GM23248 (cell line): Measurements from ENCODE around the gene POLD1. TPM values are rescaled to one million over a fixed set of nuclear protein-coding genes. Genes with fewer than 3 reads are reported as not detected.

Experiments used
- DNase-seq: peaks from one replicate; pipeline ENCODE4 v3.0.0-alpha.2; 2015
- H2AFZ ChIP-seq: fragments of 200-600 bp; sonication (generic); 2 replicates; pipeline ENCODE4 v1.6.1; 2016; ENCODE audit warnings: antibody characterized with exemption
- H3F3A ChIP-seq: fragments of 200-600 bp; sonication (generic); 2 replicates; pipeline ENCODE4 v1.6.1; 2016; ENCODE audit warnings: mild to moderate bottlenecking, antibody characterized with exemption, mixed run types; ENCODE audit not compliant: insufficient read depth
- H3K27ac ChIP-seq: fragments of 200-600 bp; sonication (generic); 2 replicates; pipeline ENCODE4 v1.5.1; 2016; ENCODE audit warnings: mild to moderate bottlenecking
- H3K27me3 ChIP-seq: fragments of 200-600 bp; sonication (generic); replicated peaks from 2 replicates; pipeline ENCODE4 v1.6.1; 2016; ENCODE audit warnings: mild to moderate bottlenecking; ENCODE audit not compliant: insufficient read depth
- H3K36me3 ChIP-seq: fragments of 200-600 bp; sonication (generic); 2 replicates; pipeline ENCODE4 v1.6.1; 2016; ENCODE audit warnings: low read depth, mild to moderate bottlenecking
- H3K4me1 ChIP-seq: fragments of 200-600 bp; sonication (generic); 2 replicates; pipeline ENCODE4 v1.6.1; 2016; ENCODE audit warnings: mild to moderate bottlenecking; ENCODE audit not compliant: insufficient read depth
- H3K4me2 ChIP-seq: fragments of 200-600 bp; sonication (generic); one replicate; pipeline ENCODE4 v1.6.1; 2016; ENCODE audit warnings: mild to moderate bottlenecking; ENCODE audit not compliant: unreplicated experiment
- H3K4me3 ChIP-seq: fragments of 200-600 bp; sonication (generic); 2 replicates; pipeline ENCODE4 v1.5.1; 2016; ENCODE audit warnings: mild to moderate bottlenecking
- H3K79me2 ChIP-seq: fragments of 200-600 bp; sonication (generic); 2 replicates; pipeline ENCODE4 v1.6.1; 2016; ENCODE audit warnings: mild to moderate bottlenecking; ENCODE audit not compliant: insufficient read depth
- H3K9ac ChIP-seq: fragments of 200-600 bp; sonication (generic); 2 replicates; pipeline ENCODE4 v1.6.1; 2016; ENCODE audit warnings: mild to moderate bottlenecking
- H3K9me2 ChIP-seq: fragments of 200-600 bp; sonication (generic); 2 replicates; pipeline ENCODE4 v1.6.1; 2016; ENCODE audit warnings: mixed run types, mild to moderate bottlenecking, moderate library complexity; ENCODE audit not compliant: insufficient read depth
- H3K9me3 ChIP-seq: fragments of 200-600 bp; sonication (generic); one replicate; pipeline ENCODE4 v1.6.1; 2017; ENCODE audit warnings: low read depth
- H4K20me1 ChIP-seq: fragments of 200-600 bp; sonication (generic); 2 replicates; pipeline ENCODE4 v1.6.0; 2016; ENCODE audit not compliant: insufficient read depth
- EZH2 ChIP-seq: fragments of 200-600 bp; sonication (generic); IDR thresholded peaks from 2 replicates; pipeline ENCODE4 v1.6.1; 2018; ENCODE audit warnings: antibody characterized with exemption, mild to moderate bottlenecking; ENCODE audit not compliant: insufficient read depth, poor library complexity, severe bottlenecking
- EZH2phosphoT487 ChIP-seq: fragments of 200-600 bp; sonication (generic); IDR thresholded peaks from 2 replicates; pipeline ENCODE4 v1.6.1; 2018; ENCODE audit warnings: antibody characterized with exemption, moderate library complexity, mild to moderate bottlenecking, low read depth; ENCODE audit not compliant: insufficient read depth
- WGBS, 2 experiments: methylation state at CpG; one replicate each; pipeline ENCODE4 v1.1.6; 2015 to 2017; ENCODE audit warnings: low lambda C conversion rate in 2 of 2, low coverage in 1 of 2; ENCODE audit errors: missing lambda C conversion rate in 2 of 2; 5-methylcytosine and 5-hydroxymethylcytosine counted together
- in situ Hi-C: fragments of 300-500 bp; cut with MboI; formaldehyde crosslinking; loops from 2 replicates; pipeline ENCODE4 v1.15.0; 2020
- polyA plus RNA-seq: library from polyadenylated mRNA; unstranded; fragments of >200 nt; fragmentation: Nextera tagmentation; extraction: Ambion mirVana; gene quantifications from 2 replicates; pipeline ENCODE4 v1.2.1, GENCODE V29; 2016
- total RNA-seq: library from RNA; depleted of rRNA; stranded (reverse); fragments of >200 nt; shearing (Covaris generic); gene quantifications from 2 replicates; pipeline ENCODE4 v1.2.3, GENCODE V29; 2014

The POLD1 gene
- total and polyA plus RNA-seq, 2 experiments from 2014 or later: 12.6 to 18.3 TPM

- in situ Hi-C loops: no loop called here
- peaks cover 25% of the 10 kb centered on the region for H3K27me3 ChIP-seq
- H3K27ac ChIP-seq: no peak overlapping the region
- no peak overlapping the region for H3K4me3 ChIP-seq
- H3K9me3 ChIP-seq: no peaks in the 10 kb centered on the region
- H3F3A ChIP-seq: no peaks in the 10 kb centered on the region
- H3K4me2 ChIP-seq: no peak overlapping the region
- no peak overlapping the region for H3K9ac ChIP-seq
- no peak for DNase-seq
- WGBS, 2 experiments: 72 to 79% methylated on average over 15 to 34 of the region's 42 CpGs
- no peaks in the 10 kb centered on the region for H3K79me2 ChIP-seq
- TF ChIP-seq EZH2phosphoT487 (no peak), EZH2 (no peak)
- H3K9me2 ChIP-seq: no peaks in the 10 kb centered on the region
- no peaks in the 10 kb centered on the region for H3K4me1 ChIP-seq
- H4K20me1 ChIP-seq: no peaks in the 10 kb centered on the region
- H2AFZ ChIP-seq: no peak overlapping the region
- H3K36me3 ChIP-seq: no peaks in the 10 kb centered on the region
These were observed 33.2 kb downstream of the POLD1 start for GRCh38 chr19:50417111-50418081.

GRCh38 chr19:50418176-50419021 is 34.3 kb downstream of the POLD1 start, which contains the start of gene SPIB:
SPIB (plus strand) TSS chr19:50418938; CDS start chr19:50418963, 25 bp downstream.
- in situ Hi-C loops: no loop called here
- no peak within 1 kb of the TSS for H3K4me3 ChIP-seq
- no peak within 1 kb of the TSS for H3K4me2 ChIP-seq
- H3K9ac ChIP-seq: no peak within 1 kb of the TSS
- H3K4me1 ChIP-seq: no peaks in the 10 kb centered on the region
- no peaks in the 10 kb centered on the region for H3K9me3 ChIP-seq
- no peaks in the 10 kb centered on the region for H3K36me3 ChIP-seq
- H3K79me2 ChIP-seq: no peaks in the 10 kb centered on the region
- H3F3A ChIP-seq: no peaks in the 10 kb centered on the region
- no peak within 1 kb of the TSS for H2AFZ ChIP-seq
- H3K27me3 ChIP-seq: peaks cover 25% of the 10 kb centered on the region
- no peak within 1 kb of the TSS for H3K27ac ChIP-seq
- 18 to 26% methylated on average over 14 to 27 of the region's 34 CpGs for WGBS, 2 experiments
- H3K9me2 ChIP-seq: no peaks in the 10 kb centered on the region
- DNase-seq: no peak
- TF ChIP-seq EZH2 (peak; percentile 50), EZH2phosphoT487 (no peak)
- no peaks in the 10 kb centered on the region for H4K20me1 ChIP-seq

DNA sequence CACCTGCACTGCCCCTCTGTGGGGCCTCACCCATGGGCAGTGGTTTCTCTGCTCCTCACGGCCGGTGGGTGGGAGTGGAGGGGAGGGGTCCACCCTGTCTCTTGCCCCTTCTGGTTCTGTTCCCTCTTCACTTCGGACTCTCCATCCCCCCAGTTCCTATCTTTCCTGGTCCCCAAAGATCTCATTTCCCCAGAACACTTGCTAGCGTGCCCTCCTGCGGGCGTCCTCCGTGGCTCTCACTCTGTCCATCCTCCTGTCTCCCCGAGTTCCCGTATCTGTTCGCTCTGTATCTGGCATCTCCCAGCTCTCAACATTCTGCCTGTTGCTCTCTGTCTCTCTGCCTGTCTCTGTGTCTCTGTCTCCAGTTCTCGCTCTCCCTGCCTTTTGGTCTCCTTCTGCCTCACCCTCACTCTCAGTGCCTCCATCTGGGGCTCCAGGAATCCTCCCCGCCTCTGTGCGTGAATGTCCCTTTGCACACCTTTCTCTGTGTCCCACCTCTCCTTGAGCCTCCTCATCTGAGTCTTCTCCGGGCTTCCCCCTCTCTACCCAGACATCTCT is 35.0 kb downstream of the POLD1 start:
- no peak overlapping the region for H3K4me2 ChIP-seq
- H3K9me2 ChIP-seq: no peaks in the 10 kb centered on the region
- no peaks in the 10 kb centered on the region for H3K4me1 ChIP-seq
- H3F3A ChIP-seq: no peaks in the 10 kb centered on the region
- H3K9me3 ChIP-seq: no peaks in the 10 kb centered on the region
- no peaks in the 10 kb centered on the region for H4K20me1 ChIP-seq
- in situ Hi-C loops: no loop called here
- no peaks in the 10 kb centered on the region for H3K36me3 ChIP-seq
- 19 to 22% methylated on average over 14 of the region's 14 CpGs for WGBS, 2 experiments
- no peak for DNase-seq
- TF ChIP-seq EZH2: no peak
- TF ChIP-seq EZH2phosphoT487: no peak
- H3K27me3 ChIP-seq: peaks cover 25% of the 10 kb centered on the region
- no peak overlapping the region for H3K4me3 ChIP-seq
- no peak overlapping the region for H3K9ac ChIP-seq
- H3K79me2 ChIP-seq: no peaks in the 10 kb centered on the region
- no peak overlapping the region for H3K27ac ChIP-seq
- H2AFZ ChIP-seq: no peak overlapping the region

GRCh38 chr19:50419580-50420035 is 35.5 kb downstream of the POLD1 start:
- H4K20me1 ChIP-seq: no peaks in the 10 kb centered on the region
- peaks cover 25% of the 10 kb centered on the region for H3K27me3 ChIP-seq
- H3K9ac ChIP-seq: no peak overlapping the region
- no peaks in the 10 kb centered on the region for H3K9me2 ChIP-seq
- WGBS, 2 experiments: 6 to 7% methylated on average over 6 to 8 of the region's 8 CpGs
- no peak overlapping the region for H3K4me3 ChIP-seq
- no peaks in the 10 kb centered on the region for H3K79me2 ChIP-seq
- H3K9me3 ChIP-seq: no peaks in the 10 kb centered on the region
- no peak for DNase-seq
- H2AFZ ChIP-seq: no peak overlapping the region
- in situ Hi-C loops: no loop called here
- no peak overlapping the region for H3K4me2 ChIP-seq
- H3K27ac ChIP-seq: no peak overlapping the region
- H3F3A ChIP-seq: no peaks in the 10 kb centered on the region
- H3K36me3 ChIP-seq: no peaks in the 10 kb centered on the region
- H3K4me1 ChIP-seq: no peaks in the 10 kb centered on the region
- no peak for TF ChIP-seq EZH2
- no peak for TF ChIP-seq EZH2phosphoT487
